ENCODE results near the gene MTA1. TPM values are rescaled to one million over a fixed set of nuclear protein-coding genes. Genes with fewer than 3 reads are reported as not detected.

MTA1 gene
- total and polyA plus RNA-seq, 8 donors: 24.9 to 183 (median 54.1) TPM

GRCh38 chr14:105487986-105488777 lies 68.6 kb downstream of the MTA1 start:
- whole genome bisulfite sequencing, 5 donors: 26 to 51% (median 37%) methylated on average over 19 to 26 of the region's 26 CpGs
- peaks cover 58 to 85% (median 77%) of the 10 kb centered on the region in 4 donors for H3K4me1 ChIP-seq
- peak overlapping the region; percentile 42 to 91 (median 65) for H3K4me3 ChIP-seq
- DNase-seq: peak in 1 of 2 donors; percentile 87
- H3K36me3 ChIP-seq: no peaks in the 10 kb centered on the region
- H3K27me3 ChIP-seq: peaks cover 0 to 49% (median 10%) of the 10 kb centered on the region in 3 donors
- intact Hi-C loops (cut with DNase I; ENCODE audit: low total_unique reads): no loop called here
- H3K27ac ChIP-seq: peak overlapping the region; percentile 40 to 97 (median 95)
- no peaks in the 10 kb centered on the region for H3K9me3 ChIP-seq
- TF ChIP-seq POLR2A (IDR thresholded peaks at IDR 0.05) (no peak), POLR2AphosphoS5 (IDR thresholded peaks at IDR 0.05) (no peak)

- Histone ChIP-seq H3K9me3 (no peaks in the 10 kb centered on the region), H3K4me1 (peaks cover 50 to 78% (median 70%) of the 10 kb centered on the region in 4 donors), H3K27me3 (peaks cover 0 to 49% (median 10%) of the 10 kb centered on the region in 3 donors), H3K4me3 (peak overlapping the region; percentile 70 to 91 (median 78)), H3K36me3 (no peaks in the 10 kb centered on the region), H3K27ac (peak overlapping the region; percentile 94 to 97 (median 95))
- 58 to 71% (median 64%) methylated on average over 18 to 20 of the region's 20 CpGs for WGBS, 5 donors
- no peak for TF ChIP-seq EP300 (IDR thresholded peaks at IDR 0.05)
- TF ChIP-seq POLR2AphosphoS5 (IDR thresholded peaks at IDR 0.05): no peak
- TF ChIP-seq, protein P1, sequence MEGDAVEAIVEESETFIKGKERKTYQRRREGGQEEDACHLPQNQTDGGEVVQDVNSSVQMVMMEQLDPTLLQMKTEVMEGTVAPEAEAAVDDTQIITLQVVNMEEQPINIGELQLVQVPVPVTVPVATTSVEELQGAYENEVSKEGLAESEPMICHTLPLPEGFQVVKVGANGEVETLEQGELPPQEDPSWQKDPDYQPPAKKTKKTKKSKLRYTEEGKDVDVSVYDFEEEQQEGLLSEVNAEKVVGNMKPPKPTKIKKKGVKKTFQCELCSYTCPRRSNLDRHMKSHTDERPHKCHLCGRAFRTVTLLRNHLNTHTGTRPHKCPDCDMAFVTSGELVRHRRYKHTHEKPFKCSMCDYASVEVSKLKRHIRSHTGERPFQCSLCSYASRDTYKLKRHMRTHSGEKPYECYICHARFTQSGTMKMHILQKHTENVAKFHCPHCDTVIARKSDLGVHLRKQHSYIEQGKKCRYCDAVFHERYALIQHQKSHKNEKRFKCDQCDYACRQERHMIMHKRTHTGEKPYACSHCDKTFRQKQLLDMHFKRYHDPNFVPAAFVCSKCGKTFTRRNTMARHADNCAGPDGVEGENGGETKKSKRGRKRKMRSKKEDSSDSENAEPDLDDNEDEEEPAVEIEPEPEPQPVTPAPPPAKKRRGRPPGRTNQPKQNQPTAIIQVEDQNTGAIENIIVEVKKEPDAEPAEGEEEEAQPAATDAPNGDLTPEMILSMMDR (IDR thresholded peaks at IDR 0.05): no peak
- DNase-seq: peak in 1 of 2 donors; percentile 48
- intact Hi-C loops (cut with DNase I; ENCODE audit: low total_unique reads): no loop called here
These were observed 69.3 kb downstream of the MTA1 start for GRCh38 chr14:105488781-105489541.

DNA sequence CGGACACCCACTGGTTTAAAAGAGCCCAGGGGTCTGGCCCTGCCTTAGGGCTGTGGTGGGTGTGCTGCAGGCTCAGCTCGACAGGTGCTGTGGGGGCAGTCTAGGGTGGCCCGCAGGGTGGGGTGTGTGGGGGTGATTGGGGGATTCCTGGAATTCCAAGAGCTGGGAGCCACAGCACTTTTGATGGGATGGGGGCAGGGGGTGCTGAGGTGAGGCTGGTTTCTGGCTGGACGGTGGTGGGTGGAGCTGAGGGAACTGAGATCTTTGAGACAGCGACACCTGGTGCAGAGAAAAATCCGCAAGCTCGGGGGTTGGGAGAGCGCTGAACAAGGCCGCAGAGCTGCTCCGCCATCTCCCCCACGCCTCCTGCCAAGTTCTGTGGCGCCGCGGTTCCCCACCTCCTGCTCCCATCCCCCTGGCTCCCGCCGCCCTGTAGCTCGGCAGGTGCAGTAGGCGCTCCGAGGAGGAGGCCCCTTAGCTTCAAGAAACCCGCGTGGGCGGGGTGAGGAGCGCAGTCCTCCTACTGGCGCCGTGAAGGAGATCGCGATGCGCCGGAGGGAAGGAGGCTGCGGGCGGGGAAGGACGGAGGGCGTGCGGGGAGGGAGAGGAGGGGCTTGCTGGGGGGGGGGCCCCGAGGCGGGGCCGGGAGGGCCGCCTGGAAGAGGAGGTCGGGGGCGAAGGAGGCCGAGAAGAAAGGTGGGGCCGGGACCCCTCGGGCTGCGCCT lies 70.1 kb downstream of the MTA1 start:
- peak in 2 of 3 donors; percentile 21 to 36 for TF ChIP-seq POLR2AphosphoS5 (IDR thresholded peaks at IDR 0.05)
- no peak for TF ChIP-seq POLR2A (IDR thresholded peaks at IDR 0.05)
- TF ChIP-seq, protein P1 (IDR thresholded peaks at IDR 0.05): peak in 5 of 7 experiments; percentile 38 to 78 (median 66)
- intact Hi-C loops (cut with DNase I; ENCODE audit: low total_unique reads): no loop called here
- peaks cover 43 to 70% (median 64%) of the 10 kb centered on the region in 4 donors for H3K4me1 ChIP-seq
- peak overlapping the region; percentile 94 to 97 (median 95) for H3K27ac ChIP-seq
- H3K36me3 ChIP-seq: no peaks in the 10 kb centered on the region
- no peaks in the 10 kb centered on the region for H3K9me3 ChIP-seq
- H3K4me3 ChIP-seq: peak overlapping the region; percentile 70 to 91 (median 78)
- WGBS, 5 donors: 0 to 2% (median 0%) methylated on average over 28 to 44 of the region's 44 CpGs
- H3K27me3 ChIP-seq: peaks cover 0 to 43% (median 10%) of the 10 kb centered on the region in 3 donors
- peak; percentile 88 to 97 for DNase-seq

- Histone ChIP-seq H3K4me3 (peak overlapping the region; percentile 70 to 91 (median 78)), H3K27me3 (peaks cover 0 to 38% (median 10%) of the 10 kb centered on the region in 3 donors), H3K9me3 (no peaks in the 10 kb centered on the region), H3K27ac (peak overlapping the region; percentile 94 to 97 (median 95)), H3K36me3 (no peaks in the 10 kb centered on the region), H3K4me1 (peaks cover 43 to 65% (median 61%) of the 10 kb centered on the region in 4 donors)
- no peak for TF ChIP-seq POLR2A (IDR thresholded peaks at IDR 0.05)
- TF ChIP-seq, protein P1 (IDR thresholded peaks at IDR 0.05): no peak
- TF ChIP-seq EP300 (IDR thresholded peaks at IDR 0.05): no peak
- no peak for TF ChIP-seq POLR2AphosphoS5 (IDR thresholded peaks at IDR 0.05)
- DNase-seq: no peak
- 0 to 1% (median 0%) methylated on average over 3 to 33 of the region's 33 CpGs for WGBS, 5 donors
- intact Hi-C loops (cut with DNase I; ENCODE audit: low total_unique reads): no loop called here
These were observed 70.6 kb downstream of the MTA1 start for GRCh38 chr14:105490267-105490571.

Data from stomach (tissue), 9 donors.